Breast epithelium (tissue), 3 donors: ENCODE results near the gene PPP5C.

Source experiments
- CTCF ChIP-seq, 3 donors: fragments of 450-650 bp; IDR thresholded peaks; one replicate each; pipeline ENCODE4 v1.5.1; 2016 to 2017; ENCODE audit warnings: antibody characterized with exemption in 3 of 3, mild to moderate bottlenecking in 3 of 3, moderate library complexity in 3 of 3
- POLR2A ChIP-seq: fragments of 450-650 bp; IDR thresholded peaks from one replicate; pipeline ENCODE4 v1.6.1; 2016; ENCODE audit warnings: antibody characterized with exemption, mild to moderate bottlenecking, moderate library complexity
- POLR2AphosphoS5 ChIP-seq, 3 donors: sonication (generic); formaldehyde crosslinking; IDR thresholded peaks; one replicate each; pipeline ENCODE4 v1.6.1; 2017; ENCODE audit warnings: antibody characterized with exemption in 3 of 3

- no peak for TF ChIP-seq POLR2AphosphoS5 (IDR thresholded peaks at IDR 0.05)
- no peak for TF ChIP-seq CTCF (IDR thresholded peaks at IDR 0.05)
- no peak for TF ChIP-seq POLR2A
These were observed 26.1 kb downstream of the PPP5C start for GRCh38 chr19:46372901-46373490.
